Ovary (tissue), 3 donors: ENCODE results near the gene NUBPL.

Experiments used
- CTCF ChIP-seq, 3 donors: fragments of 450-650 bp in 2 of 3; fragments of 200-600 bp in 1 of 3; IDR thresholded peaks; one replicate each; pipeline versions ENCODE4 v1.5.1 to v1.8.0; 2016 to 2022; ENCODE audit warnings: antibody characterized with exemption in 3 of 3, mild to moderate bottlenecking in 1 of 3
- EP300 ChIP-seq: sonication (generic); formaldehyde crosslinking; IDR thresholded peaks from one replicate; pipeline ENCODE4 v1.6.1; 2017; ENCODE audit warnings: antibody characterized with exemption
- POLR2A ChIP-seq: fragments of 450-650 bp; IDR thresholded peaks from one replicate; pipeline ENCODE4 v1.6.1; 2017; ENCODE audit warnings: antibody characterized with exemption, mild to moderate bottlenecking, moderate library complexity
- donor health status: DM: no; HTN: no; CAD: no.

- no peak for TF ChIP-seq POLR2A
- no peak for TF ChIP-seq CTCF (IDR thresholded peaks at IDR 0.05)
- TF ChIP-seq EP300: no peak
These were observed 11.4 kb upstream of the NUBPL start for GRCh38 chr14:31549817-31550216.
